H1 (cell line): ENCODE results near the gene NOL4L. TPM values are rescaled to one million over a fixed set of nuclear protein-coding genes. Genes with fewer than 3 reads are reported as not detected.

ENCODE experiments used
- CTCF ChIA-PET: fragments of 300-600 bp; sonication (Branson Sonifier 250); formaldehyde crosslinking; loops from one replicate; lab custom pipeline; 2021; ENCODE audit not compliant: partially characterized antibody; lab: Charles Lee
- POLR2A ChIA-PET: fragments of 300-600 bp; sonication (Branson Sonifier 250); formaldehyde crosslinking; loops from one replicate; lab custom pipeline; 2021; ENCODE audit warnings: inconsistent platforms; ENCODE audit not compliant: partially characterized antibody; lab: Charles Lee
- DNase-seq, 2 experiments: peaks; one replicate each; pipeline versions ENCODE4 v3.0.0 to v3.0.0-alpha.2; 2010 to 2022; ENCODE audit warnings: low spot score in 2 of 2, low read depth in 1 of 2, mixed read lengths in 1 of 2
- FAIRE-seq: peaks from 2 replicates; lab custom pipeline; 2011; peaks lifted over from hg19 to GRCh38; lab: Jason Lieb, UNC
- H2AFZ ChIP-seq: 2 replicates; pipeline ENCODE4 v1.8.1; 2012; ENCODE audit warnings: low read length, inconsistent platforms
- H2AK5ac ChIP-seq: 2 replicates; pipeline ENCODE4 v1.6.1; 2013; ENCODE audit warnings: low read depth, low read length
- H2BK120ac ChIP-seq: replicated peaks from 2 replicates; pipeline ENCODE3; 2013; ENCODE audit warnings: low read depth, low read length, inconsistent platforms
- H2BK12ac ChIP-seq: 2 replicates; pipeline ENCODE4 v1.6.1; 2013; ENCODE audit warnings: low read depth, low read length
- H2BK15ac ChIP-seq: 2 replicates; pipeline ENCODE4 v1.6.1; 2013; ENCODE audit warnings: low read length
- H2BK20ac ChIP-seq: 2 replicates; pipeline ENCODE4 v1.6.1; 2013; ENCODE audit warnings: low read length
- H2BK5ac ChIP-seq: 2 replicates; pipeline ENCODE4 v1.6.1; 2013; ENCODE audit warnings: low read depth, low read length
- H3K14ac ChIP-seq: 2 replicates; pipeline ENCODE4 v1.6.1; 2013; ENCODE audit warnings: inconsistent platforms; ENCODE audit not compliant: insufficient read length
- H3K18ac ChIP-seq: 2 replicates; pipeline ENCODE4 v1.6.1; 2013; ENCODE audit warnings: low read length; ENCODE audit errors: extremely low read depth
- H3K23ac ChIP-seq: 2 replicates; pipeline ENCODE4 v1.6.1; 2013; ENCODE audit warnings: inconsistent platforms; ENCODE audit not compliant: insufficient read length
- H3K23me2 ChIP-seq: 2 replicates; pipeline ENCODE4 v1.6.1; 2013; ENCODE audit warnings: low read depth, low read length
- H3K27ac ChIP-seq: 2 replicates; pipeline ENCODE4 v1.6.1; 2011; ENCODE audit warnings: low read depth, low read length, inconsistent platforms
- H3K27me3 ChIP-seq, 4 experiments: replicated peaks in 1 of 4; 1 replicate in 1 of 4; 2 replicates in 3 of 4; pipeline versions ENCODE4 v1.6.1 to v1.8.1; 2011 to 2013; ENCODE audit warnings: low read length in 3 of 4, mild to moderate bottlenecking in 3 of 4, inconsistent platforms in 2 of 4, mixed read lengths in 2 of 4, moderate library complexity in 1 of 4; ENCODE audit not compliant: control insufficient read depth in 3 of 4, insufficient read depth in 3 of 4; ENCODE audit errors: extremely low read depth in 1 of 4
- H3K36me3 ChIP-seq, 4 experiments: 2 replicates each; pipeline versions ENCODE4 v1.6.1 to v1.8.1; 2011 to 2013; ENCODE audit warnings: mild to moderate bottlenecking in 4 of 4, low read length in 3 of 4, moderate library complexity in 2 of 4, control low read depth in 1 of 4, inconsistent platforms in 1 of 4; ENCODE audit not compliant: insufficient read depth in 4 of 4, control insufficient read depth in 2 of 4
- H3K4ac ChIP-seq: replicated peaks from 2 replicates; pipeline ENCODE3; 2013; ENCODE audit warnings: low read length, low read depth, mixed read lengths, inconsistent platforms; ENCODE audit not compliant: insufficient read length
- H3K4me1 ChIP-seq, 4 experiments: replicated peaks in 1 of 4; 1 replicate in 1 of 4; 2 replicates in 3 of 4; pipeline versions ENCODE4 v1.6.1 to v1.8.1; 2011 to 2013; ENCODE audit warnings: low read length in 3 of 4, inconsistent platforms in 2 of 4, mixed read lengths in 1 of 4; ENCODE audit not compliant: insufficient read depth in 4 of 4, control insufficient read depth in 3 of 4
- H3K4me2 ChIP-seq, 2 experiments: 2 replicates each; pipeline versions ENCODE4 v1.6.1 to v1.8.1; 2011 to 2013; ENCODE audit warnings: low read depth in 2 of 2, low read length in 2 of 2, control low read depth in 1 of 2, inconsistent platforms in 1 of 2, mild to moderate bottlenecking in 1 of 2; ENCODE audit not compliant: insufficient read depth in 1 of 2
- H3K4me3 ChIP-seq, 4 experiments: fragments of 200-600, 300-600 bp in 1 of 4; sonication (generic), shearing (Covaris generic), sonication (Bioruptor Twin) in 1 of 4; 2 replicates each; pipeline versions ENCODE4 v1.5.1 to v1.8.1; 2011 to 2016; ENCODE audit warnings: low read length in 4 of 4, low read depth in 3 of 4, control low read depth in 2 of 4, inconsistent platforms in 2 of 4, mild to moderate bottlenecking in 2 of 4, mixed read lengths in 1 of 4, moderate library complexity in 1 of 4; ENCODE audit not compliant: insufficient read depth in 2 of 4; ENCODE audit errors: extremely low read depth in 1 of 4
- H3K56ac ChIP-seq: replicated peaks from 2 replicates; pipeline ENCODE3; 2013; ENCODE audit warnings: low read depth, mild to moderate bottlenecking, mixed read lengths, low read length, inconsistent platforms; ENCODE audit not compliant: insufficient read length
- H3K79me1 ChIP-seq: 2 replicates; pipeline ENCODE4 v1.6.1; 2013; ENCODE audit warnings: low read depth, low read length, control low read depth
- H3K79me2 ChIP-seq, 2 experiments: 2 replicates each; pipeline versions ENCODE4 v1.6.1 to v1.8.1; 2012 to 2013; ENCODE audit warnings: low read length in 2 of 2, mild to moderate bottlenecking in 2 of 2, inconsistent platforms in 1 of 2; ENCODE audit not compliant: insufficient read depth in 2 of 2, control insufficient read depth in 1 of 2
- H3K9ac ChIP-seq, 4 experiments: replicated peaks in 1 of 4; 1 replicate in 1 of 4; 2 replicates in 3 of 4; pipeline versions ENCODE4 v1.6.1 to v1.8.1; 2011 to 2013; ENCODE audit warnings: low read depth in 3 of 4, low read length in 3 of 4, control low read depth in 2 of 4, mild to moderate bottlenecking in 2 of 4, moderate library complexity in 2 of 4, inconsistent platforms in 1 of 4; ENCODE audit errors: extremely low read depth in 1 of 4
- H3K9me3 ChIP-seq, 2 experiments: 2 replicates each; pipeline versions ENCODE4 v1.6.1 to v1.8.1; 2012 to 2013; ENCODE audit warnings: mild to moderate bottlenecking in 2 of 2, moderate library complexity in 2 of 2, control low read depth in 1 of 2, inconsistent platforms in 1 of 2, low read depth in 1 of 2, low read length in 1 of 2, mixed read lengths in 1 of 2; ENCODE audit not compliant: insufficient read depth in 2 of 2
- H4K20me1 ChIP-seq, 2 experiments: replicated peaks in 1 of 2; 2 replicates each; pipeline versions ENCODE3 to v1.8.1; 2011 to 2013; ENCODE audit warnings: inconsistent platforms in 2 of 2, low read length in 2 of 2, mild to moderate bottlenecking in 1 of 2; ENCODE audit not compliant: insufficient read depth in 2 of 2, control insufficient read depth in 1 of 2
- H4K5ac ChIP-seq: 2 replicates; pipeline ENCODE4 v1.6.1; 2013; ENCODE audit warnings: low read length, low read depth, mixed read lengths, inconsistent platforms; ENCODE audit not compliant: insufficient read length
- H4K8ac ChIP-seq: 2 replicates; pipeline ENCODE4 v1.8.0; 2013; ENCODE audit warnings: mild to moderate bottlenecking, moderate library complexity, low read length, inconsistent platforms; ENCODE audit not compliant: insufficient read depth; ENCODE audit errors: extremely low read depth
- H4K91ac ChIP-seq: replicated peaks from 2 replicates; pipeline ENCODE3; 2013; ENCODE audit warnings: low read length, mixed read lengths, inconsistent platforms; ENCODE audit not compliant: insufficient read length
- ASH2L ChIP-seq: fragments of 200-600, 300-600 bp; sonication (generic); IDR thresholded peaks from one replicate; pipeline ENCODE4 v1.7.1; 2017; ENCODE audit warnings: low read length
- BCL11A ChIP-seq, 2 experiments: IDR thresholded peaks; one replicate each; pipeline ENCODE4 v1.6.1; 2011; ENCODE audit warnings: low read depth in 2 of 2, low read length in 2 of 2, mild to moderate bottlenecking in 2 of 2
- CEBPB ChIP-seq: IDR thresholded peaks from 2 replicates; pipeline ENCODE4 v1.6.1; 2012; ENCODE audit warnings: low read depth, low read length
- CHD2 ChIP-seq: IDR thresholded peaks from 2 replicates; pipeline ENCODE4 v1.6.1; 2012; ENCODE audit warnings: low read length, improper control_type of control experiment
- GTF2F1 ChIP-seq: IDR thresholded peaks from 2 replicates; pipeline ENCODE4 v1.6.1; 2012; ENCODE audit warnings: low read depth, low read length, improper control_type of control experiment, borderline replicate concordance
- POU5F1 ChIP-seq: IDR thresholded peaks from 2 replicates; pipeline ENCODE4 v1.6.1; 2011; ENCODE audit warnings: low read depth, mild to moderate bottlenecking, low read length, moderate library complexity
- RBBP5 ChIP-seq: IDR thresholded peaks from 2 replicates; pipeline ENCODE4 v1.7.1; 2012; ENCODE audit warnings: low read depth, mild to moderate bottlenecking, inconsistent platforms, low read length, moderate library complexity, borderline replicate concordance
- TAF7 ChIP-seq: optimal IDR thresholded peaks from 2 replicates; pipeline ENCODE3; 2011; ENCODE audit warnings: low read depth, mild to moderate bottlenecking, inconsistent platforms, low read length, moderate library complexity, borderline replicate concordance
- TEAD4 ChIP-seq: IDR thresholded peaks from 2 replicates; pipeline ENCODE4 v1.6.1; 2012; ENCODE audit warnings: low read depth, low read length, inconsistent platforms, mixed read lengths
- WGBS, 2 experiments: shearing (Covaris generic) in 1 of 2; methylation state at CpG; one replicate each; pipeline versions ENCODE4 v1.1.6 to v1.1.7; 2013 to 2015; ENCODE audit warnings: low lambda C conversion rate in 2 of 2, mixed read lengths in 2 of 2, inconsistent platforms in 1 of 2, low coverage in 1 of 2, missing lambda C conversion rate in 1 of 2; ENCODE audit not compliant: insufficient replicate concordance in 2 of 2, insufficient coverage in 1 of 2, insufficient read length in 1 of 2; ENCODE audit errors: extremely low coverage in 1 of 2, missing lambda C conversion rate in 1 of 2; 5-methylcytosine and 5-hydroxymethylcytosine counted together
- polyA plus RNA-seq, 7 experiments: library from polyadenylated mRNA; depleted of rRNA in 3 of 7; stranded (reverse) in 5 of 7; unstranded in 2 of 7; fragments of >200 nt in 5 of 7; fragments of 200-250 nt in 2 of 7; gene quantifications; 1 replicate in 5 of 7; 2 replicates in 1 of 7; 4 replicates in 1 of 7; pipeline versions ENCODE4 v1.2.1 to v1.2.3, GENCODE V29; 2011 to 2013; ENCODE audit warnings: missing spikeins in 2 of 7, mixed read lengths in 2 of 7
- total RNA-seq: library from RNA; stranded (reverse); fragmentation: NEBNext Ultra II Directional; extraction: Animal tissue kit (Norgen Biotek cat#: 25700); gene quantifications from 2 replicates; pipeline ENCODE4 v1.2.1, GENCODE V29; 2021
- TF ChIP-seq, protein P1 (sequence below): IDR thresholded peaks from 2 replicates; pipeline ENCODE4 v1.6.1; 2012; ENCODE audit warnings: low read length, inconsistent platforms

The NOL4L gene
- total and polyA plus RNA-seq, 2 of the 8 experiments (the other 6 are each of a cell fraction or from before 2014, with no cell fraction given): 15.3 to 23.7 TPM

DNA sequence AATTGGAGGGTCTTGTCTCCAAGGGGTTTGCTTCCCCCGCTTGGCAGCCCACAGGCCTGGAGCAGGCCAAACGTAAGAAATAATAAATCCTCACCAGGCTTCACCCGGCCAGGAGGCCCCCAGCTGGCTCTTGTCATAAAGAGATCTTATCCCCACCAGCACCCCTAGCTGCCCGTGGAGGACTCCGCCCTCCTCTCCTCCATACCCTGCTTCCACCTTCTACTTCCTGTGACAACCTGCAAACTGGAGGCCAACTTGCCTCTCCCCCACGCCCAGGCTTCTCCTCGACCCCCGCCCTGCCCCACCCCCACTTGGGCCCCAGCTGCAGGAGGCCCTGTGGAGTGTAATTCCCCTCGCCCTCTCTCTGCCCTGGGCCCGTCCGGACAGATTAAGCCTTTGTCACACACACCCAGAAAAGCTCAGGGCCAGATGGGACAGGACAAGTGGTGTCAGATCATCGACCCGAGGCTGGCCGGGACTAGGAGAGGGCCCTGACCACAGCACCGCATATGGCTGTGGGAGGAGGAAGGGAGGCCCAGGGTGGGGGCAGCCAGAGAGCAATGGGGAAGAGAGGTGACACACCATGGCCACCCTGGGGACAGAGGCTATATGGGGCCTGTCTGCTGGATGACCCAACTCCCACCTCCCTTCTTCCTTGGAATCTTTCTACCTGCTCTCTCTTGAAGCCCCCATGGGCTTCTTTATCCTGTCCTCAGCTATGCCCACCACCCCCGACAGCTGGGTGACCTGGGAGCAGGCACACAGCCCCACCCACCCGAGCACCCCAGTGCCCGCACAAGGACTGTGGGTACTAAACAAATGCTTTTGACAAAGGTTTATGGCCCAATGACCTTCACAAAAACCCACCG, 3.9 kb downstream of the NOL4L start:
- no peak overlapping the region for H4K5ac ChIP-seq
- H3K79me2 ChIP-seq: no peaks in the 10 kb centered on the region
- no peaks in the 10 kb centered on the region for H3K9me3 ChIP-seq
- H3K9ac ChIP-seq: no peak overlapping the region
- H3K4me1 ChIP-seq: peaks cover 0 to 23% (median 11%) of the 10 kb centered on the region in 4 experiments; a peak in 6 of 7 replicates
- H3K14ac ChIP-seq: no peak overlapping the region
- peak overlapping the region; percentile 27 for H4K91ac ChIP-seq
- no peak overlapping the region for H3K23ac ChIP-seq
- ChIA-PET CTCF (interaction anchor here (0.6 to 2.0 kb wide), 7 partner anchors 12 to 70 kb away, joined by 3 to 7 read pairs (median 4); no protein-coding TSS in a partner anchor), POLR2A (no interaction called here)
- FAIRE-seq (no peak), DNase-seq (no peak)
- H3K56ac ChIP-seq: no peak overlapping the region
- H3K23me2 ChIP-seq: peaks cover 9% of the 10 kb centered on the region; the same call in 1 of the 2 replicates
- no peak overlapping the region; a peak in 2 of 4 replicates for H3K4me2 ChIP-seq
- 0 out of 2 replicates have a peak overlapping the region, but pooled peaks have one; percentile 46 for H2BK15ac ChIP-seq
- no peak overlapping the region for H2BK20ac ChIP-seq
- H2AFZ ChIP-seq: no peak overlapping the region
- no peak overlapping the region for H2BK120ac ChIP-seq
- H2AK5ac ChIP-seq: 0 out of 2 replicates have a peak overlapping the region, but pooled peaks have one; percentile 24
- no peak overlapping the region for H2BK12ac ChIP-seq
- H4K20me1 ChIP-seq: no peaks in the 10 kb centered on the region
- peaks cover 3 to 19% (median 19%) of the 10 kb centered on the region in 4 experiments for H3K27me3 ChIP-seq
- H3K79me1 ChIP-seq: peaks cover 2% of the 10 kb centered on the region; the same call in 1 of the 2 replicates
- H4K8ac ChIP-seq: no peak overlapping the region
- H2BK5ac ChIP-seq: no peak overlapping the region
- H3K27ac ChIP-seq: no peak overlapping the region
- no peak overlapping the region for H3K4me3 ChIP-seq
- H3K4ac ChIP-seq: no peak overlapping the region
- H3K18ac ChIP-seq: no peak overlapping the region
- no peaks in the 10 kb centered on the region for H3K36me3 ChIP-seq
- 72% methylated on average over 9 of the region's 19 CpGs; no CpG with 5 or more reads in 1 of the 2 experiments for WGBS, 2 experiments
- no peak for TF ChIP-seq TEAD4
- TF ChIP-seq RBBP5: no peak
- TF ChIP-seq BCL11A (IDR thresholded peaks at IDR 0.05; ENCODE audit: low read depth in 2 of 2, low read length in 2 of 2): no peak
- no peak for TF ChIP-seq CEBPB
- no peak for TF ChIP-seq GTF2F1
- TF ChIP-seq TAF7: no peak
- TF ChIP-seq POU5F1: no peak
- TF ChIP-seq CHD2: no peak
- TF ChIP-seq ASH2L: no peak
- TF ChIP-seq, protein P1, sequence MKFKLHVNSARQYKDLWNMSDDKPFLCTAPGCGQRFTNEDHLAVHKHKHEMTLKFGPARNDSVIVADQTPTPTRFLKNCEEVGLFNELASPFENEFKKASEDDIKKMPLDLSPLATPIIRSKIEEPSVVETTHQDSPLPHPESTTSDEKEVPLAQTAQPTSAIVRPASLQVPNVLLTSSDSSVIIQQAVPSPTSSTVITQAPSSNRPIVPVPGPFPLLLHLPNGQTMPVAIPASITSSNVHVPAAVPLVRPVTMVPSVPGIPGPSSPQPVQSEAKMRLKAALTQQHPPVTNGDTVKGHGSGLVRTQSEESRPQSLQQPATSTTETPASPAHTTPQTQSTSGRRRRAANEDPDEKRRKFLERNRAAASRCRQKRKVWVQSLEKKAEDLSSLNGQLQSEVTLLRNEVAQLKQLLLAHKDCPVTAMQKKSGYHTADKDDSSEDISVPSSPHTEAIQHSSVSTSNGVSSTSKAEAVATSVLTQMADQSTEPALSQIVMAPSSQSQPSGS: no peak
